OCI-LY7 (cell line): ENCODE measurements around the gene BAMBI. TPM values are rescaled to one million over a fixed set of nuclear protein-coding genes. Genes with fewer than 3 reads are reported as not detected.

Experiments used
- BruUV-seq: library from RNA; stranded (reverse); fragments of 400-500 nt; replicated peaks from 2 replicates; lab custom pipeline; 2021; lab: Mats Ljungman, UMichigan
- CTCF ChIA-PET: fragments of 300-600 bp; sonication (Branson Sonifier 250); formaldehyde crosslinking; loops from one replicate; lab custom pipeline; 2022; ENCODE audit warnings: antibody characterized with exemption; ENCODE audit not compliant: unreplicated experiment; lab: Charles Lee
- POLR2A ChIA-PET: fragments of 300-600 bp; sonication (Branson Sonifier 250); formaldehyde crosslinking; loops from one replicate; lab custom pipeline; 2022; ENCODE audit warnings: antibody characterized with exemption; lab: Charles Lee
- DNase-seq: peaks from one replicate; pipeline ENCODE4 v3.0.0-alpha.2; 2015; ENCODE audit warnings: low spot score
- H2AFZ ChIP-seq: fragments of 200-600 bp; sonication (generic), shearing (Covaris generic); 2 replicates; pipeline ENCODE4 v1.6.1; 2014; ENCODE audit warnings: mild to moderate bottlenecking, antibody characterized with exemption, low read length, moderate library complexity
- H3K27ac ChIP-seq: fragments of 200-600 bp; sonication (generic); 2 replicates; pipeline ENCODE4 v1.5.1; 2014; ENCODE audit warnings: mixed run types, low read depth, mild to moderate bottlenecking, moderate library complexity, low read length, inconsistent platforms; ENCODE audit not compliant: poor library complexity, severe bottlenecking
- H3K36me3 ChIP-seq: fragments of 200-600 bp; sonication (generic); 2 replicates; pipeline ENCODE4 v1.6.1; 2014; ENCODE audit warnings: mild to moderate bottlenecking, antibody characterized with exemption, low read length, moderate library complexity, mixed read lengths; ENCODE audit not compliant: insufficient read depth
- H3K4me1 ChIP-seq: fragments of 200-600 bp; sonication (generic); 2 replicates; pipeline ENCODE4 v1.5.1; 2014; ENCODE audit warnings: mild to moderate bottlenecking, low read length; ENCODE audit not compliant: insufficient read depth, poor library complexity, severe bottlenecking
- H3K4me2 ChIP-seq: fragments of 200-600 bp; sonication (generic); 2 replicates; pipeline ENCODE4 v1.6.1; 2014; ENCODE audit warnings: mild to moderate bottlenecking, low read length
- H3K4me3 ChIP-seq: fragments of 200-600 bp; sonication (generic); 2 replicates; pipeline ENCODE4 v1.5.1; 2014; ENCODE audit warnings: mild to moderate bottlenecking, low read depth, low read length; ENCODE audit not compliant: poor library complexity, severe bottlenecking
- H3K79me2 ChIP-seq: fragments of 200-600 bp; sonication (generic); 2 replicates; pipeline ENCODE4 v1.6.1; 2016; ENCODE audit warnings: low read depth, mild to moderate bottlenecking, low read length, moderate library complexity, mixed read lengths; ENCODE audit not compliant: insufficient read depth
- H3K9me2 ChIP-seq: fragments of 200-600 bp; sonication (generic); 2 replicates; pipeline ENCODE4 v1.6.1; 2016; ENCODE audit warnings: mild to moderate bottlenecking, low read length, mixed read lengths; ENCODE audit not compliant: insufficient read depth
- H3K9me3 ChIP-seq: fragments of 200-600 bp; sonication (generic); 2 replicates; pipeline ENCODE4 v1.6.1; 2014; ENCODE audit warnings: mild to moderate bottlenecking, mixed run types, low read length, mixed read lengths
- H4K20me1 ChIP-seq: fragments of 200-600 bp; sonication (generic); 2 replicates; pipeline ENCODE4 v1.6.1; 2014; ENCODE audit warnings: mild to moderate bottlenecking, antibody characterized with exemption, low read length, moderate library complexity, mixed read lengths; ENCODE audit not compliant: insufficient read depth
- CTCF ChIP-seq: fragments of 200-600 bp; sonication (generic); conservative IDR thresholded peaks from 2 replicates; pipeline ENCODE4 v1.5.1; 2014; ENCODE audit warnings: mild to moderate bottlenecking, antibody characterized with exemption, low read length, moderate library complexity, mixed read lengths
- EZH2phosphoT487 ChIP-seq: fragments of 200-600 bp; sonication (generic); IDR thresholded peaks from 2 replicates; pipeline ENCODE4 v1.6.1; 2018; ENCODE audit warnings: low read depth, borderline replicate concordance, mild to moderate bottlenecking, mixed run types, antibody characterized with exemption, low read length, moderate library complexity, mixed read lengths
- intact Hi-C: fragments of 100-400 bp; cut with micrococcal nuclease; formaldehyde crosslinking; loops from one replicate; pipeline ENCODE4 v1.10.0; 2022; ENCODE audit not compliant: unreplicated experiment
- total RNA-seq, 2 experiments: library from RNA; depleted of rRNA in 1 of 2; stranded (reverse); fragments of >200 nt in 1 of 2; shearing (Covaris generic) in 1 of 2; gene quantifications; 2 replicates each; pipeline ENCODE4 v1.2.3, GENCODE V29; 2014 to 2022

BAMBI gene
- total RNA-seq, 2 experiments from 2014 or later = 0.89 to 3.1 TPM

GRCh38 chr10:28684157-28684985 is 7.0 kb downstream of the BAMBI start:
- DNase-seq = no peak
- no TSS peak for BruUV-seq
- Histone ChIP-seq H3K79me2 (peaks cover 6% of the 10 kb centered on the region; the same call in 1 of the 2 replicates), H4K20me1 (no peaks in the 10 kb centered on the region), H3K4me2 (no peak overlapping the region), H3K9me3 (no peaks in the 10 kb centered on the region), H3K36me3 (peaks cover 11% of the 10 kb centered on the region; the same call in 1 of the 2 replicates), H2AFZ (no peak overlapping the region), H3K4me3 (no peak overlapping the region), H3K27ac (no peak overlapping the region), H3K9me2 (no peaks in the 10 kb centered on the region), H3K4me1 (peaks cover 17% of the 10 kb centered on the region)
- TF ChIP-seq CTCF (no peak), EZH2phosphoT487 (no peak)
- ChIA-PET POLR2A (no interaction called here), CTCF (no interaction called here)
- intact Hi-C loops = no loop called here

GRCh38 chr10:28684986-28685580 is 7.8 kb downstream of the BAMBI start:
- TF ChIP-seq EZH2phosphoT487 = no peak
- TF ChIP-seq CTCF = no peak
- H3K79me2 ChIP-seq = no peaks in the 10 kb centered on the region
- DNase-seq = no peak
- no peaks in the 10 kb centered on the region for H4K20me1 ChIP-seq
- ChIA-PET POLR2A (no interaction called here), CTCF (no interaction called here)
- no peak overlapping the region for H3K4me2 ChIP-seq
- peaks cover 10% of the 10 kb centered on the region for H3K4me1 ChIP-seq
- H2AFZ ChIP-seq = no peak overlapping the region
- peaks cover 11% of the 10 kb centered on the region; the same call in 1 of the 2 replicates for H3K36me3 ChIP-seq
- intact Hi-C loops = no loop called here
- H3K27ac ChIP-seq = no peak overlapping the region
- H3K9me2 ChIP-seq = no peaks in the 10 kb centered on the region
- no peak overlapping the region for H3K4me3 ChIP-seq
- H3K9me3 ChIP-seq = no peaks in the 10 kb centered on the region
- no TSS peak for BruUV-seq

- POLR2A ChIA-PET = interaction anchor here (0.5 to 0.7 kb wide), 2 partner anchors 55 to 360 kb away, joined by 3 read pairs; no protein-coding TSS in a partner anchor
- Histone ChIP-seq H3K9me3 (no peaks in the 10 kb centered on the region), H3K9me2 (no peaks in the 10 kb centered on the region), H2AFZ (no peak overlapping the region), H4K20me1 (no peaks in the 10 kb centered on the region), H3K36me3 (peaks cover 11% of the 10 kb centered on the region; the same call in 1 of the 2 replicates), H3K79me2 (no peaks in the 10 kb centered on the region), H3K4me2 (no peak overlapping the region), H3K4me3 (no peak overlapping the region), H3K27ac (no peak overlapping the region), H3K4me1 (peaks cover 4% of the 10 kb centered on the region)
- TF ChIP-seq EZH2phosphoT487 (no peak), CTCF (no peak)
- intact Hi-C loops = no loop called here
- no TSS peak for BruUV-seq
- CTCF ChIA-PET = no interaction called here
- DNase-seq = no peak
Observed at GRCh38 chr10:28685717-28686116, 8.4 kb downstream of the BAMBI start.
